ENCODE measurements around the gene RING1.

- TF ChIP-seq EZH2 (IDR thresholded peaks at IDR 0.05; ENCODE audit: low read depth, unreplicated experiment) (no peak), CTCF (conservative IDR thresholded peaks at IDR 0.05; ENCODE audit: low read depth in 2 of 2) (no peak), REST (IDR thresholded peaks at IDR 0.05; ENCODE audit: unreplicated experiment) (no peak), ZNF331 (CRISPR knock-in tag; IDR thresholded peaks at IDR 0.05; ENCODE audit: low read depth) (no peak), POLR2AphosphoS5 (IDR thresholded peaks at IDR 0.05; ENCODE audit: low read depth) (no peak), JUNB (IDR thresholded peaks at IDR 0.05; ENCODE audit: unreplicated experiment) (no peak), EZH2phosphoT487 (IDR thresholded peaks at IDR 0.05; ENCODE audit: unreplicated experiment) (no peak), CREB1 (CRISPR knock-in tag; IDR thresholded peaks at IDR 0.05; ENCODE audit: low read depth) (no peak), ETS1 (IDR thresholded peaks at IDR 0.05) (no peak)
Observed at GRCh38 chr6:33235221-33235634, 26.9 kb downstream of the RING1 start.

Measured in GM23338 (cell line).